Measurements from ENCODE around the gene ANKRD29.

Gene ANKRD29

GRCh38 chr18:23612434-23613090 lies 50.1 kb downstream of the ANKRD29 start:
- peak overlapping the region; percentile 99 for H3K27ac ChIP-seq
- H3K4me1 ChIP-seq: peaks cover 65% of the 10 kb centered on the region
- peak overlapping the region; percentile 69 for H2AFZ ChIP-seq
- peak overlapping the region; percentile 42 for H3K9ac ChIP-seq
- H3K4me2 ChIP-seq (ENCODE audit: low read length): peak overlapping the region; percentile 59
- no peaks in the 10 kb centered on the region for H3K27me3 ChIP-seq (ENCODE audit: control insufficient read depth, insufficient read depth, low read length)
- no peaks in the 10 kb centered on the region for H3K9me3 ChIP-seq (ENCODE audit: control insufficient read depth, low read length)
- no peak for TF ChIP-seq CTCF (IDR thresholded peaks at IDR 0.05)
- H3K4me3 ChIP-seq (ENCODE audit: low read depth, low read length): peak overlapping the region; percentile 39
- H3K36me3 ChIP-seq (ENCODE audit: control insufficient read depth, insufficient read depth, low read length): no peaks in the 10 kb centered on the region
- no peaks in the 10 kb centered on the region for H3K79me2 ChIP-seq

- peaks cover 84% of the 10 kb centered on the region for H3K4me1 ChIP-seq
- H3K27ac ChIP-seq: peak overlapping the region; percentile 99
- no peaks in the 10 kb centered on the region for H3K27me3 ChIP-seq (ENCODE audit: control insufficient read depth, insufficient read depth, low read length)
- peak overlapping the region; percentile 27 for H3K4me2 ChIP-seq (ENCODE audit: low read length)
- no peaks in the 10 kb centered on the region for H3K9me3 ChIP-seq (ENCODE audit: control insufficient read depth, low read length)
- no peaks in the 10 kb centered on the region for H3K79me2 ChIP-seq
- no peak for TF ChIP-seq CTCF (IDR thresholded peaks at IDR 0.05)
- peak overlapping the region; percentile 9 for H2AFZ ChIP-seq
- H3K9ac ChIP-seq: no peak overlapping the region
- H3K4me3 ChIP-seq (ENCODE audit: low read depth, low read length): peak overlapping the region; percentile 19
- no peaks in the 10 kb centered on the region for H3K36me3 ChIP-seq (ENCODE audit: control insufficient read depth, insufficient read depth, low read length)
These were observed 53.2 kb downstream of the ANKRD29 start for GRCh38 chr18:23609390-23610023.

- no peak for TF ChIP-seq CTCF (IDR thresholded peaks at IDR 0.05)
- no peak overlapping the region for H3K9ac ChIP-seq
- H3K79me2 ChIP-seq: no peaks in the 10 kb centered on the region
- no peak overlapping the region for H3K4me2 ChIP-seq (ENCODE audit: low read length)
- peak overlapping the region; percentile 99 for H3K27ac ChIP-seq
- no peaks in the 10 kb centered on the region for H3K27me3 ChIP-seq (ENCODE audit: control insufficient read depth, insufficient read depth, low read length)
- peaks cover 88% of the 10 kb centered on the region for H3K4me1 ChIP-seq
- H3K4me3 ChIP-seq (ENCODE audit: low read depth, low read length): no peak overlapping the region
- H3K36me3 ChIP-seq (ENCODE audit: control insufficient read depth, insufficient read depth, low read length): no peaks in the 10 kb centered on the region
- H3K9me3 ChIP-seq (ENCODE audit: control insufficient read depth, low read length): no peaks in the 10 kb centered on the region
- H2AFZ ChIP-seq: no peak overlapping the region
These were observed 54.5 kb downstream of the ANKRD29 start for GRCh38 chr18:23608211-23608610.

- Histone ChIP-seq H3K79me2 (no peaks in the 10 kb centered on the region), H3K9me3 (ENCODE audit: control insufficient read depth, low read length) (no peaks in the 10 kb centered on the region), H3K4me2 (ENCODE audit: low read length) (peak overlapping the region; percentile 18), H3K36me3 (ENCODE audit: control insufficient read depth, insufficient read depth, low read length) (no peaks in the 10 kb centered on the region), H3K4me1 (peaks cover 70% of the 10 kb centered on the region), H3K27me3 (ENCODE audit: control insufficient read depth, insufficient read depth, low read length) (no peaks in the 10 kb centered on the region), H2AFZ (no peak overlapping the region), H3K9ac (no peak overlapping the region), H3K4me3 (ENCODE audit: low read depth, low read length) (no peak overlapping the region), H3K27ac (peak overlapping the region; percentile 99)
- TF ChIP-seq CTCF (IDR thresholded peaks at IDR 0.05): no peak
These were observed 56.8 kb downstream of the ANKRD29 start for GRCh38 chr18:23605941-23606340.

All from parathyroid adenoma (tissue), 2 donors.